RWPE1 (cell line): Measurements from ENCODE around the gene DGKH.

Source experiments
- CTCF ChIA-PET: fragments of 350-600 bp; sonication (Branson Sonifier 250); formaldehyde crosslinking; extraction: SDS; loops from one replicate; lab custom pipeline; 2021; lab: Yijun Ruan, JAX
- POLR2A ChIA-PET: fragments of 400-600 bp; formaldehyde crosslinking; extraction: SDS; loops from one replicate; lab custom pipeline; 2020; ENCODE audit warnings: antibody characterized with exemption; ENCODE audit not compliant: low non-redundant PET; lab: Yijun Ruan, JAX
- DNase-seq: peaks from one replicate; pipeline ENCODE4 v3.0.0; 2012; ENCODE audit warnings: low spot score
- H3K27ac ChIP-seq: fragments of 450-650 bp; 2 replicates; pipeline ENCODE4 v1.5.1; 2017
- CTCF ChIP-seq: fragments of 450-650 bp; conservative IDR thresholded peaks from 2 replicates; pipeline ENCODE4 v1.5.1; 2017; ENCODE audit warnings: low read depth, mild to moderate bottlenecking

DGKH gene

GRCh38 chr13:42056583-42056982 is 8.1 kb downstream of the DGKH start:
- DNase-seq = no peak
- CTCF ChIA-PET = no interaction called here
- H3K27ac ChIP-seq = no peak overlapping the region
- TF ChIP-seq CTCF = no peak
- POLR2A ChIA-PET = interaction anchor here (0.5 kb wide), 1 partner anchor 126 kb away, joined by 7 read pairs; no protein-coding TSS in a partner anchor

GRCh38 chr13:42057918-42058530 is 9.6 kb downstream of the DGKH start:
- H3K27ac ChIP-seq = no peak overlapping the region
- POLR2A ChIA-PET = no interaction called here
- no peak for DNase-seq
- CTCF ChIA-PET = no interaction called here
- TF ChIP-seq CTCF = no peak

- DNase-seq = no peak
- ChIA-PET CTCF (interaction anchor here (0.6 to 0.8 kb wide), 3 partner anchors 19 to 773 kb away, joined by 3 to 4 read pairs (median 3); no protein-coding TSS in a partner anchor), POLR2A (interaction anchor here (0.6 kb wide), 1 partner anchor 98 kb away, joined by 4 read pairs; no protein-coding TSS in a partner anchor)
- TF ChIP-seq CTCF = no peak
- H3K27ac ChIP-seq = no peak overlapping the region
These were observed 13.5 kb downstream of the DGKH start for GRCh38 chr13:42061943-42062342.

GRCh38 chr13:42063105-42063504 is 14.7 kb downstream of the DGKH start:
- ChIA-PET POLR2A (no interaction called here), CTCF (no interaction called here)
- DNase-seq = no peak

GRCh38 chr13:42064259-42064658 is 15.8 kb downstream of the DGKH start:
- H3K27ac ChIP-seq = no peak overlapping the region
- no peak for TF ChIP-seq CTCF
- POLR2A ChIA-PET = no interaction called here
- DNase-seq = no peak
- CTCF ChIA-PET = interaction anchor here (0.7 kb wide), 1 partner anchor 17 kb away, joined by 4 read pairs; no protein-coding TSS in a partner anchor

More at GRCh38 chr13:42063105-42063504, 14.7 kb downstream of the DGKH start:
- TF ChIP-seq CTCF = no peak
- no peak overlapping the region for H3K27ac ChIP-seq

GRCh38 chr13:42064966-42065365 is 16.5 kb downstream of the DGKH start:
- H3K27ac ChIP-seq = no peak overlapping the region
- no peak for DNase-seq
- ChIA-PET POLR2A (no interaction called here), CTCF (interaction anchor here (0.5 to 0.6 kb wide), 2 partner anchors 32 to 727 kb away, joined by 3 read pairs; no protein-coding TSS in a partner anchor)
- TF ChIP-seq CTCF = no peak
